ENCODE measurements around the gene MAB21L4. TPM values are rescaled to one million over a fixed set of nuclear protein-coding genes. Genes with fewer than 3 reads are reported as not detected.

MAB21L4 gene
- polyA plus RNA-seq, 2 of the 4 experiments (the other 2 are of a cell fraction), result not detected

GRCh38 chr2:240850026-240850425 lies 45.9 kb downstream of the MAB21L4 start (continued):
- TF ChIP-seq CHD4 (IDR thresholded peaks at IDR 0.05; ENCODE audit: borderline replicate concordance) (no peak), JUNB (IDR thresholded peaks at IDR 0.05) (no peak), BCL3 (IDR thresholded peaks at IDR 0.05) (no peak), NFE2L2 (conservative IDR thresholded peaks at IDR 0.05; ENCODE audit: low read length) (no peak), ZNF302 (CRISPR knock-in tag; IDR thresholded peaks at IDR 0.05) (no peak), RARB (CRISPR knock-in tag; IDR thresholded peaks at IDR 0.05) (no peak), ZC3H11A (IDR thresholded peaks at IDR 0.05) (no peak), CEBPB (IDR thresholded peaks at IDR 0.05) (no peak), RFX5 (IDR thresholded peaks at IDR 0.05) (no peak), RAD21 (conservative IDR thresholded peaks at IDR 0.05 in 1 of 2, IDR thresholded peaks at IDR 0.05 in 1 of 2) (no peak), GATA3 (IDR thresholded peaks at IDR 0.05; ENCODE audit: borderline replicate concordance) (no peak)

- peaks cover 10% of the 10 kb centered on the region; the same call in 2 of the 3 replicates for H3K9me3 ChIP-seq
These were observed 46.9 kb downstream of the MAB21L4 start for GRCh38 chr2:240848900-240849680.

GRCh38 chr2:240847817-240848216 lies 48.1 kb downstream of the MAB21L4 start:
- DNase-seq (ENCODE audit: low read depth in 1 of 2, low spot score in 1 of 2), result no peak
- H3K27ac ChIP-seq, result no peak overlapping the region
- no peak overlapping the region for H3K4me3 ChIP-seq
- H3K9me3 ChIP-seq, result peaks cover 10% of the 10 kb centered on the region; the same call in 2 of the 3 replicates
- CTCF ChIA-PET, result interaction anchor here (0.8 kb wide), 1 partner anchor 12 kb away, joined by 5 read pairs; no protein-coding TSS in a partner anchor
- H3K4me2 ChIP-seq, result no peak overlapping the region
- WGBS (ENCODE audit: missing lambda C conversion rate), result 78% methylated on average over 13 of the region's 13 CpGs
- FAIRE-seq, result no peak
- no peak for ATAC-seq
- POLR2A ChIA-PET, result no interaction called here
- H3K4me1 ChIP-seq, result no peaks in the 10 kb centered on the region
- TF ChIP-seq ZC3H11A (IDR thresholded peaks at IDR 0.05) (no peak), NR3C1 (IDR thresholded peaks at IDR 0.05) (no peak), JUN (IDR thresholded peaks at IDR 0.05) (no peak), E2F6 (IDR thresholded peaks at IDR 0.05; ENCODE audit: borderline replicate concordance, low read depth) (no peak), USF2 (IDR thresholded peaks at IDR 0.05) (no peak), HOXB13 (CRISPR knock-in tag; IDR thresholded peaks at IDR 0.05; ENCODE audit: low read depth) (no peak), MAZ (IDR thresholded peaks at IDR 0.05; ENCODE audit: borderline replicate concordance, low read depth, low read length) (no peak), GATA3 (IDR thresholded peaks at IDR 0.05; ENCODE audit: borderline replicate concordance) (no peak), EHF (CRISPR knock-in tag; IDR thresholded peaks at IDR 0.05) (no peak), HOXA7 (CRISPR knock-in tag; IDR thresholded peaks at IDR 0.05) (no peak), RNF2 (IDR thresholded peaks at IDR 0.05; ENCODE audit: borderline replicate concordance, low read depth) (no peak), RAD21 (conservative IDR thresholded peaks at IDR 0.05 in 1 of 2, IDR thresholded peaks at IDR 0.05 in 1 of 2) (no peak), PHF8 (IDR thresholded peaks at IDR 0.05; ENCODE audit: borderline replicate concordance, low read depth) (no peak), BHLHE40 (IDR thresholded peaks at IDR 0.05; ENCODE audit: low read depth, low read length) (no peak), RCOR1 (IDR thresholded peaks at IDR 0.05; ENCODE audit: low read depth, low read length) (no peak), CBX8 (IDR thresholded peaks at IDR 0.05) (no peak), EHMT2 (IDR thresholded peaks at IDR 0.05; ENCODE audit: low read depth) (no peak), ZNF302 (CRISPR knock-in tag; IDR thresholded peaks at IDR 0.05) (no peak)

More at GRCh38 chr2:240848900-240849680, 46.9 kb downstream of the MAB21L4 start:
- Histone ChIP-seq H3K27ac (no peak overlapping the region), H3K4me3 (no peak overlapping the region), H3K4me1 (no peaks in the 10 kb centered on the region), H3K4me2 (no peak overlapping the region)
- CTCF ChIA-PET, result interaction anchor here (1.6 to 3.8 kb wide), 2 partner anchors 9 to 12 kb away, joined by 11 to 44 read pairs; no protein-coding TSS in a partner anchor
- POLR2A ChIA-PET, result no interaction called here
- ATAC-seq, result no peak
- no peak for DNase-seq (ENCODE audit: low read depth in 1 of 2, low spot score in 1 of 2)
- no peak for TF ChIP-seq HOXB5 (CRISPR knock-in tag; IDR thresholded peaks at IDR 0.05)
- TF ChIP-seq ZFP36 (IDR thresholded peaks at IDR 0.05; ENCODE audit: borderline replicate concordance, partially characterized antibody), result no peak
- no peak for TF ChIP-seq RARB (CRISPR knock-in tag; IDR thresholded peaks at IDR 0.05)
- TF ChIP-seq ELK1 (IDR thresholded peaks at IDR 0.05; ENCODE audit: low read depth, low read length), result no peak
- no peak for TF ChIP-seq ESRRA (IDR thresholded peaks at IDR 0.05; ENCODE audit: borderline replicate concordance, low read length)
- no peak for TF ChIP-seq NR3C1 (IDR thresholded peaks at IDR 0.05)
- no peak for TF ChIP-seq CBX8 (IDR thresholded peaks at IDR 0.05)
- TF ChIP-seq NFE2L2 (conservative IDR thresholded peaks at IDR 0.05; ENCODE audit: low read length), result no peak
- TF ChIP-seq CHD2 (IDR thresholded peaks at IDR 0.05; ENCODE audit: low read length, partially characterized antibody), result no peak
- TF ChIP-seq RNF2 (IDR thresholded peaks at IDR 0.05; ENCODE audit: borderline replicate concordance, low read depth), result no peak
- TF ChIP-seq PHF8 (IDR thresholded peaks at IDR 0.05; ENCODE audit: borderline replicate concordance, low read depth), result no peak
- TF ChIP-seq EHF (CRISPR knock-in tag; IDR thresholded peaks at IDR 0.05), result no peak
- TF ChIP-seq CBX2 (IDR thresholded peaks at IDR 0.05; ENCODE audit: borderline replicate concordance, low read depth), result no peak
- no peak for TF ChIP-seq NPAS2 (CRISPR knock-in tag; IDR thresholded peaks at IDR 0.05; ENCODE audit: borderline replicate concordance)
- TF ChIP-seq HEYL (CRISPR knock-in tag; IDR thresholded peaks at IDR 0.05), result no peak
- TF ChIP-seq FOXS1 (CRISPR knock-in tag; IDR thresholded peaks at IDR 0.05), result no peak
- no peak for TF ChIP-seq RAD21 (conservative IDR thresholded peaks at IDR 0.05 in 1 of 2, IDR thresholded peaks at IDR 0.05 in 1 of 2)
- no peak for FAIRE-seq
- WGBS (ENCODE audit: missing lambda C conversion rate), result 58% methylated on average over 12 of the region's 12 CpGs

Measured in A549 (cell line).